Liver (tissue), 3 donors: ENCODE results near the gene TUSC1.

Source experiments
- ATF3 ChIP-seq: IDR thresholded peaks from 2 replicates; pipeline ENCODE4 v1.6.1; 2016; ENCODE audit warnings: antibody characterized with exemption
- CTCF ChIP-seq: fragments of 150-350 bp; IDR thresholded peaks from 2 replicates; pipeline ENCODE4 v1.5.1; 2017; ENCODE audit warnings: improper control_type of control experiment, low read depth, low read length; ENCODE audit not compliant: missing input control
- EGR1 ChIP-seq, 2 donors: IDR thresholded peaks; 2 replicates each; pipeline ENCODE4 v1.6.1; 2016 to 2018; ENCODE audit warnings: antibody characterized with exemption in 2 of 2, low read depth in 2 of 2
- FOXA1 ChIP-seq: IDR thresholded peaks from 2 replicates; pipeline ENCODE4 v1.6.1; 2016; ENCODE audit warnings: antibody characterized with exemption
- FOXA2 ChIP-seq: IDR thresholded peaks from 2 replicates; pipeline ENCODE4 v1.6.1; 2016; ENCODE audit warnings: antibody characterized with exemption
- JUND ChIP-seq, 2 donors: IDR thresholded peaks; 2 replicates each; pipeline ENCODE4 v1.6.1; 2016; ENCODE audit warnings: antibody characterized with exemption in 2 of 2
- MAX ChIP-seq: IDR thresholded peaks from 2 replicates; pipeline ENCODE4 v1.6.1; 2016; ENCODE audit warnings: antibody characterized with exemption
- NR2F2 ChIP-seq: IDR thresholded peaks from 2 replicates; pipeline ENCODE4 v1.6.1; 2016; ENCODE audit warnings: antibody characterized with exemption
- RAD21 ChIP-seq, 2 donors: IDR thresholded peaks; 2 replicates each; pipeline ENCODE4 v1.6.1; 2016; ENCODE audit warnings: antibody characterized with exemption in 2 of 2, mild to moderate bottlenecking in 2 of 2
- REST ChIP-seq: IDR thresholded peaks from 2 replicates; pipeline ENCODE4 v1.6.1; 2016; ENCODE audit warnings: antibody characterized with exemption, mild to moderate bottlenecking
- SP1 ChIP-seq: IDR thresholded peaks from 2 replicates; pipeline ENCODE4 v1.6.1; 2018; ENCODE audit warnings: antibody characterized with exemption, mild to moderate bottlenecking
- TAF1 ChIP-seq: conservative IDR thresholded peaks from 2 replicates; pipeline ENCODE4 v1.6.1; 2016; ENCODE audit warnings: antibody characterized with exemption, mild to moderate bottlenecking
- ZBTB33 ChIP-seq: IDR thresholded peaks from 2 replicates; pipeline ENCODE4 v1.6.1; 2016; ENCODE audit warnings: antibody characterized with exemption
- donor health status: healthy.
- donor health status: healthy.

- no peak for TF ChIP-seq FOXA2
- no peak for TF ChIP-seq CTCF
- TF ChIP-seq TAF1, result no peak
- TF ChIP-seq EGR1 (IDR thresholded peaks at IDR 0.05; ENCODE audit: low read depth in 2 of 2), result no peak
- no peak for TF ChIP-seq SP1
- no peak for TF ChIP-seq RAD21 (IDR thresholded peaks at IDR 0.05)
- TF ChIP-seq ZBTB33, result no peak
- no peak for TF ChIP-seq FOXA1
- no peak for TF ChIP-seq REST
- TF ChIP-seq ATF3, result no peak
- TF ChIP-seq JUND (IDR thresholded peaks at IDR 0.05), result no peak
- TF ChIP-seq MAX, result no peak
- TF ChIP-seq NR2F2, result no peak
Observed at GRCh38 chr9:25684321-25684720, 6.1 kb upstream of the TUSC1 start.
